Trophoblast cell (in vitro differentiated cells and primary cell): Measurements from ENCODE around the gene MED12L. TPM values are rescaled to one million over a fixed set of nuclear protein-coding genes. Genes with fewer than 3 reads are reported as not detected.

Source experiments
- DNase-seq, 2 donors: peaks; one replicate each; pipeline ENCODE4 v3.0.0-alpha.2; 2016
- H2AFZ ChIP-seq: 2 replicates; pipeline ENCODE4 v1.6.1; 2013; ENCODE audit warnings: low read length, moderate library complexity, mild to moderate bottlenecking; ENCODE audit not compliant: insufficient read depth, poor library complexity
- H2AK5ac ChIP-seq: 2 replicates; pipeline ENCODE4 v1.6.1; 2013; ENCODE audit warnings: mild to moderate bottlenecking, low read length
- H2BK120ac ChIP-seq: 2 replicates; pipeline ENCODE4 v1.6.1; 2013; ENCODE audit warnings: low read length, mild to moderate bottlenecking, moderate library complexity; ENCODE audit not compliant: insufficient read depth, poor library complexity
- H2BK12ac ChIP-seq: 2 replicates; pipeline ENCODE4 v1.6.1; 2013; ENCODE audit warnings: mild to moderate bottlenecking, low read length, moderate library complexity
- H2BK5ac ChIP-seq: 2 replicates; pipeline ENCODE4 v1.6.1; 2013; ENCODE audit warnings: low read length, low read depth, moderate library complexity, mild to moderate bottlenecking; ENCODE audit not compliant: poor library complexity
- H3K14ac ChIP-seq: 2 replicates; pipeline ENCODE4 v1.6.1; 2013; ENCODE audit warnings: mild to moderate bottlenecking, low read length
- H3K18ac ChIP-seq: 2 replicates; pipeline ENCODE4 v1.6.1; 2013; ENCODE audit warnings: mild to moderate bottlenecking, low read length
- H3K23ac ChIP-seq: 2 replicates; pipeline ENCODE4 v1.6.1; 2013; ENCODE audit warnings: low read length
- H3K27ac ChIP-seq: 2 replicates; pipeline ENCODE4 v1.5.1; 2013; ENCODE audit warnings: low read depth, mild to moderate bottlenecking, inconsistent platforms, low read length, moderate library complexity
- H3K27me3 ChIP-seq: 2 replicates; pipeline ENCODE4 v1.6.1; 2013; ENCODE audit warnings: inconsistent platforms, mild to moderate bottlenecking, low read length, moderate library complexity; ENCODE audit not compliant: insufficient read depth
- H3K36me3 ChIP-seq, 2 experiments: 1 replicate in 1 of 2; 2 replicates in 1 of 2; pipeline ENCODE4 v1.6.1; 2013; ENCODE audit warnings: low read length in 2 of 2, mild to moderate bottlenecking in 2 of 2, moderate library complexity in 1 of 2; ENCODE audit not compliant: insufficient read depth in 2 of 2, control insufficient read depth in 1 of 2
- H3K4ac ChIP-seq: 2 replicates; pipeline ENCODE4 v1.6.1; 2013; ENCODE audit warnings: low read depth, mild to moderate bottlenecking, low read length, moderate library complexity
- H3K4me1 ChIP-seq, 2 experiments: 1 replicate in 1 of 2; 2 replicates in 1 of 2; pipeline ENCODE4 v1.6.1; 2013; ENCODE audit warnings: low read length in 2 of 2, mild to moderate bottlenecking in 2 of 2, moderate library complexity in 1 of 2; ENCODE audit not compliant: insufficient read depth in 2 of 2, control insufficient read depth in 1 of 2
- H3K4me2 ChIP-seq: 2 replicates; pipeline ENCODE4 v1.6.1; 2013; ENCODE audit warnings: inconsistent platforms, mild to moderate bottlenecking, low read length, moderate library complexity
- H3K4me3 ChIP-seq: 2 replicates; pipeline ENCODE4 v1.5.1; 2013; ENCODE audit warnings: mild to moderate bottlenecking, low read depth, low read length, inconsistent platforms
- H3K79me1 ChIP-seq: one replicate; pipeline ENCODE4 v1.6.1; 2013; ENCODE audit warnings: low read length
- H3K79me2 ChIP-seq: 2 replicates; pipeline ENCODE4 v1.6.1; 2013; ENCODE audit warnings: low read length, mild to moderate bottlenecking; ENCODE audit not compliant: control insufficient read depth, insufficient read depth, poor library complexity
- H3K9ac ChIP-seq: 2 replicates; pipeline ENCODE4 v1.6.1; 2013; ENCODE audit warnings: mild to moderate bottlenecking, low read length
- H3K9me3 ChIP-seq: 2 replicates; pipeline ENCODE4 v1.6.1; 2013; ENCODE audit warnings: low read depth, mild to moderate bottlenecking, control low read depth, inconsistent platforms, low read length; ENCODE audit not compliant: insufficient read depth
- H4K12ac ChIP-seq: 2 replicates; pipeline ENCODE4 v1.6.1; 2013; ENCODE audit warnings: low read depth, mild to moderate bottlenecking, low read length, moderate library complexity
- H4K8ac ChIP-seq: 2 replicates; pipeline ENCODE4 v1.6.1; 2013; ENCODE audit warnings: low read depth, mild to moderate bottlenecking, low read length, moderate library complexity
- H4K91ac ChIP-seq: one replicate; pipeline ENCODE4 v1.6.1; 2013; ENCODE audit warnings: low read depth, mild to moderate bottlenecking, low read length, moderate library complexity
- WGBS: extraction: QIAGEN DNeasy Blood & Tissue Kit; methylation state at CpG from one replicate; pipeline ENCODE4 v1.1.7; 2013; ENCODE audit warnings: missing lambda C conversion rate; ENCODE audit not compliant: insufficient read length, insufficient coverage; ENCODE audit errors: extremely low coverage; 5-methylcytosine and 5-hydroxymethylcytosine counted together
- polyA plus RNA-seq: library from polyadenylated mRNA; stranded (reverse); fragments of 200-250 nt; gene quantifications from 2 replicates; pipeline ENCODE4 v1.2.3, GENCODE V29; 2013

The MED12L gene
- 45.5 and 47.4 TPM in 2 replicates for polyA plus RNA-seq

DNA sequence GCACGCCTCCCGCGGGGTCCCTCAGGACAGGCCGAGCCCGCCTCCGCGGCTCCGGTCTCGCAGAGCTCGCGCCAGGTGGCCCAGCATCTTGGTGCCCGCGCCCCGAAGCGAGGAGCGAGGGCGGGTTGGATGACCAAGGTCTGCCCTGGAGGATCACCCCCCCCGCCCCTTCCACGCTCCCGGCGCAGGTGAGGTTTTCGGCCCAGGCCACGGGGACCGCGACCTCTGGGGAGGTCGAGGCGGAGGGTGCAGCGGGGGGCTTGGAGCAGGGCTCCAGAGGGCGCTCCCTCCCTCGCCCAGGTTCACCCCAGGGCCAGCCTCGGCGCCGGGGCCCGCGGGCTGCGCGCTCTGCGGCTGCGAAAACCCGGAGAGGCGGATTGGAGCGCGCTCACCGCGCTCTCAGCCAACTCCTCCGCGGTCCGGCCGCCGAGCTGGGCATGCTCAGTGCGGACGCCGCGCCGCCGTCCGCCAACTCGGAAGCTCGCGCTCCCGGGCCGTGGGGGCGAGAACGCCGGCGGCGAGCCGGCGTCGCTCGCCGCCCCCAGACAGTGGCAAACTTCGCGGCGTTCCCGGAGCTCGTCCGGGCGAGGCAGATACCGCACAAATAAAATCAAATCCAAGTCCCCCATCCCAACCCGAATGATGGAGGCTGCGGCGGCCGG, at the start of gene MED12L:
Gene MED12L, plus strand, starts transcription at position 438 of the 662 bp plus-strand sequence. CDS start 1,263 bp downstream, outside the sequence.
- H2BK12ac ChIP-seq: peak within 1 kb of the TSS; percentile 51
- H3K4me3 ChIP-seq: peak within 1 kb of the TSS; percentile 93
- H3K4ac ChIP-seq: peak within 1 kb of the TSS; percentile 83
- peak within 1 kb of the TSS; percentile 73 for H3K18ac ChIP-seq
- H3K4me1 ChIP-seq: peaks cover 7 to 14% of the 10 kb centered on the region in 2 experiments
- peak within 1 kb of the TSS; percentile 88 for H4K91ac ChIP-seq
- no CpG with 5 or more reads among the region's 84 CpGs for WGBS
- H3K27me3 ChIP-seq: no peaks in the 10 kb centered on the region
- peak within 1 kb of the TSS; percentile 82 for H3K4me2 ChIP-seq
- H3K14ac ChIP-seq: peak within 1 kb of the TSS; percentile 85
- H3K79me2 ChIP-seq: peaks cover 25% of the 10 kb centered on the region
- peak; percentile 56 to 77 for DNase-seq
- H3K23ac ChIP-seq: no peak within 1 kb of the TSS
- peak within 1 kb of the TSS; percentile 84 for H2BK5ac ChIP-seq
- H3K36me3 ChIP-seq: no peaks in the 10 kb centered on the region
- peaks cover 24% of the 10 kb centered on the region for H3K79me1 ChIP-seq
- H4K12ac ChIP-seq: peak within 1 kb of the TSS; percentile 63
- peak within 1 kb of the TSS; percentile 75 for H2BK120ac ChIP-seq
- peak within 1 kb of the TSS; percentile 34 for H2AK5ac ChIP-seq
- no peaks in the 10 kb centered on the region for H3K9me3 ChIP-seq
- H3K27ac ChIP-seq: peak within 1 kb of the TSS; percentile 94
- H3K9ac ChIP-seq: peak within 1 kb of the TSS; percentile 80
- H4K8ac ChIP-seq: peak within 1 kb of the TSS; percentile 75
- peak within 1 kb of the TSS; percentile 82 for H2AFZ ChIP-seq

GRCh38 chr3:151037746-151038477, 47.6 kb upstream of the MED12L start:
- H4K12ac ChIP-seq: no peak overlapping the region
- H3K27me3 ChIP-seq: no peaks in the 10 kb centered on the region
- H3K4ac ChIP-seq: no peak overlapping the region
- no peak for DNase-seq
- no peaks in the 10 kb centered on the region for H3K4me1 ChIP-seq
- no peaks in the 10 kb centered on the region for H3K79me1 ChIP-seq
- no peak overlapping the region for H3K23ac ChIP-seq
- H3K27ac ChIP-seq: no peak overlapping the region
- H4K8ac ChIP-seq: no peak overlapping the region
- no peak overlapping the region for H3K4me3 ChIP-seq
- H3K36me3 ChIP-seq: no peaks in the 10 kb centered on the region
- H3K9ac ChIP-seq: no peak overlapping the region
- WGBS: no CpG with 5 or more reads among the region's 4 CpGs
- no peaks in the 10 kb centered on the region for H3K9me3 ChIP-seq
- no peak overlapping the region for H2BK12ac ChIP-seq
- no peak overlapping the region for H3K18ac ChIP-seq
- H3K79me2 ChIP-seq: no peaks in the 10 kb centered on the region
- no peak overlapping the region for H2BK120ac ChIP-seq
- H2BK5ac ChIP-seq: no peak overlapping the region
- H3K4me2 ChIP-seq: no peak overlapping the region
- no peak overlapping the region for H2AFZ ChIP-seq
- no peak overlapping the region for H3K14ac ChIP-seq
- H2AK5ac ChIP-seq: no peak overlapping the region
- no peak overlapping the region for H4K91ac ChIP-seq

DNA sequence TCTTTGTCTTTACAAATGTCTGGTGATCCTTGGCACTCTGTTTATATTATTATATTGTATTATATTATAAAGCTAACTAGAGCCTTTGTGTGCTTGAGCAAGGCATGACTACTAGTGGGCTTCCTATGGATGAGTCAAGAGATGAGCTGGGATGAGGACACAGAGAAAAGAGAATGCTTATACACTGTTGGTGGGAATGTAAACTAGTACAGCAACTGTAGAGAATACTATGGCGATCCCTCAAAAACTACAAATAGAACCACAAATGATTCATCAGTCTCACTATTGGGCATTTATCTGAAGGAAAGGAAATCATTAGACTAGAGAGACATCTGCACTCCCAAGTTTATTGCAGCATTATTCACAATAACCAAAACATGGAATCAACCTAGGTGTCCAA, 40.8 kb upstream of the MED12L start:
- Histone ChIP-seq H3K4me1 (no peaks in the 10 kb centered on the region), H3K36me3 (no peaks in the 10 kb centered on the region), H2BK120ac (no peak overlapping the region), H3K18ac (no peak overlapping the region), H3K4me3 (no peak overlapping the region), H3K27me3 (no peaks in the 10 kb centered on the region), H2AFZ (no peak overlapping the region), H4K91ac (no peak overlapping the region), H3K79me1 (no peaks in the 10 kb centered on the region), H3K27ac (no peak overlapping the region), H3K9me3 (no peaks in the 10 kb centered on the region), H3K14ac (no peak overlapping the region), H4K8ac (no peak overlapping the region), H3K79me2 (no peaks in the 10 kb centered on the region), H2BK12ac (no peak overlapping the region), H3K23ac (no peak overlapping the region), H2AK5ac (no peak overlapping the region), H3K9ac (no peak overlapping the region), H4K12ac (no peak overlapping the region), H2BK5ac (no peak overlapping the region), H3K4ac (no peak overlapping the region), H3K4me2 (no peak overlapping the region)
- no CpG with 5 or more reads among the region's 1 CpG for whole genome bisulfite sequencing
- no peak for DNase-seq

- no peak for DNase-seq
- Histone ChIP-seq H3K79me2 (no peaks in the 10 kb centered on the region), H2BK120ac (no peak overlapping the region), H3K4me2 (no peak overlapping the region), H3K4ac (no peak overlapping the region), H3K4me3 (no peak overlapping the region), H2AFZ (no peak overlapping the region), H4K8ac (no peak overlapping the region), H3K9ac (no peak overlapping the region), H3K79me1 (no peaks in the 10 kb centered on the region), H2BK5ac (no peak overlapping the region), H3K27me3 (no peaks in the 10 kb centered on the region), H3K9me3 (no peaks in the 10 kb centered on the region), H3K27ac (no peak overlapping the region), H3K18ac (no peak overlapping the region), H2AK5ac (no peak overlapping the region), H2BK12ac (no peak overlapping the region), H3K14ac (no peak overlapping the region), H4K91ac (no peak overlapping the region), H4K12ac (no peak overlapping the region), H3K4me1 (no peaks in the 10 kb centered on the region), H3K36me3 (no peaks in the 10 kb centered on the region), H3K23ac (no peak overlapping the region)
Measured at GRCh38 chr3:151047636-151048035, 37.8 kb upstream of the MED12L start.
